Right ventricle myocardium inferior (tissue), 1 donor: ENCODE results near the gene PPP1R17. TPM values are rescaled to one million over a fixed set of nuclear protein-coding genes. Genes with fewer than 3 reads are reported as not detected.

Experiments
- ATAC-seq: fragments of 200-7000 bp; cut with Tn5 transposase; one replicate; pipeline ENCODE4 v1.9.1; 2020; ENCODE audit warnings: mild to moderate bottlenecking, moderate library complexity
- DNase-seq: peaks from one replicate; pipeline ENCODE4 v3.0.0; 2021; ENCODE audit errors: missing footprints
- intact Hi-C: fragments of 100-400 bp; cut with DNase I; formaldehyde crosslinking; loops from one replicate; pipeline ENCODE4 v1.11.0; 2022
- long read RNA-seq: library from polyadenylated mRNA; unstranded; transcript quantifications from one replicate; pipeline ENCODE4 v2.0.0, GENCODE V29; 2021
- total RNA-seq: library from RNA; stranded (reverse); fragmentation: NEBNext Ultra II Directional; extraction: Animal tissue kit (Norgen Biotek cat#: 25700); gene quantifications from one replicate; pipeline ENCODE4 v1.2.1, GENCODE V29; 2021
- donor health status: DM: no; HTN: yes; CAD: no; lungs with severe emphysema.

Gene PPP1R17
- not detected for total RNA-seq
- long read RNA-seq, result 0 reads

- ATAC-seq, result peak; percentile 86
- intact Hi-C loops, result no loop called here
- peak; percentile 74 for DNase-seq
Observed at GRCh38 chr7:31687024-31687748, at the start of gene PPP1R17. PPP1R17 (plus strand) TSS chr7:31687215; CDS start chr7:31692442, 5,227 bp downstream.

- DNase-seq, result no peak
- intact Hi-C loops, result loop anchor here (10.0 kb wide), 1 partner anchor 94 kb away; no protein-coding TSS in a partner anchor
- ATAC-seq, result no peak
Observed at GRCh38 chr7:31640381-31640780, 46.6 kb upstream of the PPP1R17 start.

GRCh38 chr7:31642681-31643115 is 44.3 kb upstream of the PPP1R17 start:
- no peak for ATAC-seq
- no peak for DNase-seq
- intact Hi-C loops, result loop anchor here (10.0 kb wide), 1 partner anchor 92 kb away; no protein-coding TSS in a partner anchor

GRCh38 chr7:31646942-31647341 is 40.1 kb upstream of the PPP1R17 start:
- intact Hi-C loops, result loop anchor here (10.0 kb wide), 1 partner anchor 88 kb away; no protein-coding TSS in a partner anchor
- DNase-seq, result no peak
- ATAC-seq, result no peak

GRCh38 chr7:31647511-31647910 is 39.5 kb upstream of the PPP1R17 start:
- DNase-seq (no peak), ATAC-seq (no peak)
- intact Hi-C loops, result loop anchor here (10.0 kb wide), 1 partner anchor 87 kb away; no protein-coding TSS in a partner anchor

- intact Hi-C loops, result loop anchor here (10.0 kb wide), 1 partner anchor 87 kb away; no protein-coding TSS in a partner anchor
- no peak for ATAC-seq
- DNase-seq, result no peak
Observed at GRCh38 chr7:31648288-31648687, 38.7 kb upstream of the PPP1R17 start.

GRCh38 chr7:31648880-31649279 is 38.1 kb upstream of the PPP1R17 start:
- DNase-seq (no peak), ATAC-seq (no peak)
- intact Hi-C loops, result loop anchor here (10.0 kb wide), 1 partner anchor 86 kb away; no protein-coding TSS in a partner anchor

GRCh38 chr7:31651234-31652062 is 35.6 kb upstream of the PPP1R17 start:
- DNase-seq (no peak), ATAC-seq (no peak)
- intact Hi-C loops, result no loop called here

- DNase-seq (no peak), ATAC-seq (no peak)
- intact Hi-C loops, result no loop called here
Observed at GRCh38 chr7:31652063-31652326, 35.0 kb upstream of the PPP1R17 start.

- DNase-seq (no peak), ATAC-seq (no peak)
- intact Hi-C loops, result no loop called here
Observed at GRCh38 chr7:31663072-31663471, 23.9 kb upstream of the PPP1R17 start.

- DNase-seq (no peak), ATAC-seq (no peak)
- intact Hi-C loops, result no loop called here
Observed at GRCh38 chr7:31664890-31665289, 22.1 kb upstream of the PPP1R17 start.

GRCh38 chr7:31665546-31665945 is 21.5 kb upstream of the PPP1R17 start:
- DNase-seq (no peak), ATAC-seq (no peak)
- intact Hi-C loops, result no loop called here

GRCh38 chr7:31669461-31669860 is 17.6 kb upstream of the PPP1R17 start:
- intact Hi-C loops, result no loop called here
- ATAC-seq (no peak), DNase-seq (no peak)

- ATAC-seq (no peak), DNase-seq (no peak)
- intact Hi-C loops, result no loop called here
Observed at GRCh38 chr7:31679574-31680305, 7.3 kb upstream of the PPP1R17 start.

- DNase-seq, result no peak
- intact Hi-C loops, result no loop called here
- ATAC-seq, result no peak
Observed at GRCh38 chr7:31683445-31684225, 3.4 kb upstream of the PPP1R17 start.

- no peak for DNase-seq
- ATAC-seq, result no peak
- intact Hi-C loops, result no loop called here
Observed at GRCh38 chr7:31688372-31688771, 1.4 kb downstream of the PPP1R17 start.

- no peak for ATAC-seq
- DNase-seq, result no peak
- intact Hi-C loops, result no loop called here
Observed at GRCh38 chr7:31688996-31689395, 2.0 kb downstream of the PPP1R17 start.

GRCh38 chr7:31690935-31691334 is 3.9 kb downstream of the PPP1R17 start:
- intact Hi-C loops, result no loop called here
- no peak for ATAC-seq
- DNase-seq, result no peak

- intact Hi-C loops, result no loop called here
- DNase-seq (no peak), ATAC-seq (no peak)
Observed at GRCh38 chr7:31692451-31692850, 5.4 kb downstream of the PPP1R17 start.
